HT-29 (cell line): Measurements from ENCODE around the gene LGALS3BP. TPM values are rescaled to one million over a fixed set of nuclear protein-coding genes. Genes with fewer than 3 reads are reported as not detected.
"Not testable (repeated sequence)": the region's sequence is repeated elsewhere in the genome, so short reads cannot be mapped to it uniquely, and the experiment has no call there.

Experiments
- DNase-seq: peaks from one replicate; pipeline ENCODE4 v3.0.0-alpha.2; 2015; ENCODE audit warnings: low spot score
- total RNA-seq: library from RNA; depleted of rRNA; stranded (reverse); fragments of >200 nt; shearing (Covaris generic); gene quantifications from 2 replicates; pipeline ENCODE4 v1.2.3, GENCODE V29; 2014; rRNA removed

LGALS3BP gene, protein sequence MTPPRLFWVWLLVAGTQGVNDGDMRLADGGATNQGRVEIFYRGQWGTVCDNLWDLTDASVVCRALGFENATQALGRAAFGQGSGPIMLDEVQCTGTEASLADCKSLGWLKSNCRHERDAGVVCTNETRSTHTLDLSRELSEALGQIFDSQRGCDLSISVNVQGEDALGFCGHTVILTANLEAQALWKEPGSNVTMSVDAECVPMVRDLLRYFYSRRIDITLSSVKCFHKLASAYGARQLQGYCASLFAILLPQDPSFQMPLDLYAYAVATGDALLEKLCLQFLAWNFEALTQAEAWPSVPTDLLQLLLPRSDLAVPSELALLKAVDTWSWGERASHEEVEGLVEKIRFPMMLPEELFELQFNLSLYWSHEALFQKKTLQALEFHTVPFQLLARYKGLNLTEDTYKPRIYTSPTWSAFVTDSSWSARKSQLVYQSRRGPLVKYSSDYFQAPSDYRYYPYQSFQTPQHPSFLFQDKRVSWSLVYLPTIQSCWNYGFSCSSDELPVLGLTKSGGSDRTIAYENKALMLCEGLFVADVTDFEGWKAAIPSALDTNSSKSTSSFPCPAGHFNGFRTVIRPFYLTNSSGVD
- 1,319 and 1,392 TPM in 2 replicates for total RNA-seq

DNA sequence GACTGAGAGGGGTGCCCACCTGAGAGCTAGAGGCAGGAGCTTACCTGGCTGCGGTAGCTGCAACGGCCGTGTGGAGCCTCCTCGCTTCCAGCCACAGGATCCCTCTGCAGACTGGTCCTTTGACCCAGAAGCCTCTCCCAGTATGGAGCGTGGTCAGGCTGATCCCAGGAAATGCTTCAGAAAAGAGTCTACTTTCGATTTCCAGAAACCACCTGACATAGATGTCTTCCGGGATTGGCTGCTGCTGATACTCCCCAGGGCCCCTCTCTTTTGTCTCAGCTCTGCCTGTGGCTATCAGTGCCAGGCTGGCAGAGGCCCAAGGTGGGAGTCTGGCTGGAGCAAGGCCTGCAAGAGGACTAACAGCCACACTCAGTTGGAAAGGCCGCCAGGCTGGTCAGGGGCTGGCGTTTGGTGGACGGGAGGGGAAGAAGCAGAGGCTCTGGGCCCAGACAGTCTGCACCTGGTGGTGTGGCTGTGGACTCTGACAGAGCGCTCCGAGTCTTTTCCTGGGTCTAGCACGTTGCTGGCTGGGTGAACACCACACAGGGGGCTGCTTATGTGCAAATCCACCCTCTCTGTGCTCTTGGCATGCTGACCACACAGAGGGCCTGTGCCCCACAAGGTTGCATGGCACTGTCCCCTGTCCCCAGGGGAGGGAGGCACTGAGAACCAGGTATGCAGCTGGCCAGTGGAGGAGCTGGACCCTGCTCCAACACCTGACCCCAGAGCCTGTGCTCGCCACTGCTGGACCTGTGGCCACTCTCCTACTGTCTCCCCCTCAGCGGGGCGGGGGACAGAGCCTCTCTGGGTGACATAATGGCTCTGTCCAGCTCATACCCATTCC lies at the start of gene LGALS3BP:
Gene LGALS3BP, minus strand, starts transcription at position 144 of the 844 bp plus-strand sequence. CDS start 2,732 bp downstream, outside the sequence.
- peak; percentile 90 for DNase-seq

DNA sequence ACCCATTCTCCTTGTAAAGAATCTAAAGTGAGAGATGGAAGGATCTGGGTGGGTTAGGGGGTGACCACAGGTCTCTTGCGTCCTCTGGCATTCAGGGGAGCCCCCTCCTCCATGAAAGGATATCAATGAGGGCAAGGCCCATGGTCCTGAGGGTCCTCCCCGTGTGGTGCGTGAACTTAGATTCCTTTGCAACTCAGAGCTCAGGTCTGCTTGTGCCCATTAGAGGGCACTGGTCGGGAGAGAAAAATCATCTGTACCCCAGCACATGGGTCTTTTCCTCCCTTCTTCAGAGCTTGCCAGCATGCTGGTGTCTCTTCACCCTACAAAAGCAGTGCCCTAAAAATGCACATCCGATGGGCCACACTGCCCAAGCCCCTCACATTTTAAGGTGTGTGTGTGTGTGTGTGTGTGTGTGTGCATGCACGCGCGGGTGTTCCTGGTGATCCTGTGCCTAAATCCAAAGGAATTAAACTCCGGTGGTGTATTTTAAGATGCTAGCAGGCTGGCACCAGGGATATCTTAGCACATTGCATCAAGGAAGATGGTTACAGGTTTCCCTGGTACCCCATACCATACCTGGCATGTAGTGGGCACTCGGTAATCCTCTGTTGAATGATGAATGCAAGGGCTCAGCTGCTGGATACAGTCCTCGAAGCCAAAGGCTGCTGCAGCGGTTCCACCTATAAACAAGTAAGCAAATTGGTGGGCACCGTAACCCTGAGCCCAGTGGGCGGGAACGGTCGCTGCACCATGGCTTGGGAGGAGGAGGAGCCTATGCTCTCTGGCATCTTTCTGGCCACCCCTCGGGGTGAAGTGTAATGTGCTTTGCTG lies 49.0 kb upstream of the LGALS3BP start:
- peak; percentile 22 for DNase-seq

DNA sequence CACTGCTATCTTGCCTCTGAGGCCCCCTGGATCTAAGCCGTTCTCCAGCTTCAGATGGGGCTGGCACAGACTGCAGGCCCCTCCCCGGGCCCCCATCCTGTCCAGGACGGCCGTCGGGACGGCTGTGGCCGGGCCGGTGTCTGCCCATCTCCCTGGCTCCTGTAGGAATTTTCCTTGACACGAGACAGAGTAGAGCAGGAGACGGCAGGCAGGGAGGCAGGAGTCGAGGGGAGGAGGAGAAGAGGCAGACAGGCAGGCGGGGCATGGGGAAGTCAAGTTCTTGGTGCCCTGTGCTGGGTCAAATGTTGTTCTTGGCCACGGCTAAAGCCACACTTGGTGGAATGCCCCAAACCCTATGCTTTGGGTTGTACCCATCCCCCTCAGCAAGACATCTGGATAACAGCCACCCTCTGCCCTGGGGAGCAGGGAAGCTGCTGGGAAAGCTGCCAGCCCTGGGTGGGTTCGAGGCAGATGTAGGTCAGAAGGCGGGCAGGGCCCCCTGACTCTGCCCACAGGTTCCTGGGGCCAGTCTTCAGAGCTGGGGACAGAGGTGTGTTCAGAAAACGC lies 48.3 kb upstream of the LGALS3BP start:
- DNase-seq = peak; percentile 50

DNA sequence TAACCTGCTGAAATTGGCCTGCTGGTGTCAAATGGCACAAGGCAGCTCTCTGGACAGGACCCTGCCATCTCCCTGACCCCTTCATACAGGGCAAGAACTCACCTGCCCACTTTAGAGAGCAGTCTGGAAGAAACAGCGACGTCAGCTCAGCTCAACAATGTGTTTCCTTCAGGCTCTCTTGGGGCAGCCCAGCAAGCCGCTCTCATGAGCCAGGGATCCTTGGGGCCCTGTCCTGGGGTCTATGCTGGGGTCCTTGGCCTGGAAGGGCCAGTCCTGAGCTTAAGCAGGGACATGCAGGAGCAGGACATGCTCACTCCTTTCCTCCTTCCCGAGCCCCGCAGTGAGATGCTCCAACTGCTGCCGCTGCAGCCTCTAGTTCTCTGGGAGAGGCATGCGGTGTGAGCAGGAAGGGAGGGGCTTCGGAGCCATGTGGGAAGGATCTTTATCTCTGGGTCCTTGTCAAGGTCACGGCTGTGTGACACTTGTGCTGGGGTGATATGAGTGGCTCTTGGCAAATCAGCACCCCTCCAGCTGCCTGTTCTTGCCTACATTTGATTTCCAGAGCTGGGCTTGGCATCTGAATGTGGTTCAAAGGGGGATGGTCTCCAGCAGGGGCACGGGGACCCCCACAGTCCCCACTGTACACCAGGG lies 47.7 kb upstream of the LGALS3BP start:
- DNase-seq = peak; percentile 58

DNA sequence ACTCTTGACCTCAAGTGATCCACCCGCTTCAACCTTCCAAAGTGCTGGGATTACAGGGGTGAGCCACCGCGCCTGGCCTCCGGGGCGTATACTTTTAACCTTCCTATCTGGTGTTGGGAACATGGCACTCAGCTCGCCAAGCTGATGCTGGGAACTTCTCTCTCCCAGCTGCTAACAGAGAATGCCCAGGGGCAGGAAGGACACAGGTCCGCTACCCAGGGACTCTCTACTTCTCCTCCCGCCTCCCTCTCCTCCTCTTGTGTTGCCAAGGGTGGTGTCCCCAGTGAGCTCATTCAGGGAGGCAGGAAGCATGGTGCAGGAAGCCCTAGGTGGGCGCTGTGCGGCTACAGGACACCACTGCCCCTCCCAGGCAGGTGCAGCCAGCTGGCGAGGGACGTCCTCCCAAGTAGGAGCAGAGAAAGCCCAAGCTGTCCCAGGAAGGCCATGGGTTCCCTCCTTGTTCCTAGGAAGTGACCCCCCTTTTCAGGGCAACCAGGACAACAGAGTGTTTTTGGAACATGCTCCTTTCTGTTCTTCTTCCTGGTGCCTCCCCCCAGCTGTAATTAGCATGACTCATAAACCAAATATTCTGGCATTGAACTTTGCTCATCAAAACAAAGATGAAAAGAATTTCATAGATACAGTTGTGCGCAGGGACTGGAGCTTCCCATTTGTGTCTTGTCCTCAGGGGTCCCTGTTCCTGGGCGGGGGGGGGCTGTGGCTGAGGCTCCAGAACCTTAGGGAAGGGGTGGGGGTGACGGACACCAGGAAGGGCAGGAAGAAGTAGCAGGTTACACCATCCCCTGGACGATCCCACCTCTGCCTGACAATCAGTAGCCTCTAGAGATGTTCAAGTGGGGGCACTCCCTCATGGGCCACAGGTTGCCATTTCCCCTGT lies 46.9 kb upstream of the LGALS3BP start:
- peak; percentile 79 for DNase-seq

DNA sequence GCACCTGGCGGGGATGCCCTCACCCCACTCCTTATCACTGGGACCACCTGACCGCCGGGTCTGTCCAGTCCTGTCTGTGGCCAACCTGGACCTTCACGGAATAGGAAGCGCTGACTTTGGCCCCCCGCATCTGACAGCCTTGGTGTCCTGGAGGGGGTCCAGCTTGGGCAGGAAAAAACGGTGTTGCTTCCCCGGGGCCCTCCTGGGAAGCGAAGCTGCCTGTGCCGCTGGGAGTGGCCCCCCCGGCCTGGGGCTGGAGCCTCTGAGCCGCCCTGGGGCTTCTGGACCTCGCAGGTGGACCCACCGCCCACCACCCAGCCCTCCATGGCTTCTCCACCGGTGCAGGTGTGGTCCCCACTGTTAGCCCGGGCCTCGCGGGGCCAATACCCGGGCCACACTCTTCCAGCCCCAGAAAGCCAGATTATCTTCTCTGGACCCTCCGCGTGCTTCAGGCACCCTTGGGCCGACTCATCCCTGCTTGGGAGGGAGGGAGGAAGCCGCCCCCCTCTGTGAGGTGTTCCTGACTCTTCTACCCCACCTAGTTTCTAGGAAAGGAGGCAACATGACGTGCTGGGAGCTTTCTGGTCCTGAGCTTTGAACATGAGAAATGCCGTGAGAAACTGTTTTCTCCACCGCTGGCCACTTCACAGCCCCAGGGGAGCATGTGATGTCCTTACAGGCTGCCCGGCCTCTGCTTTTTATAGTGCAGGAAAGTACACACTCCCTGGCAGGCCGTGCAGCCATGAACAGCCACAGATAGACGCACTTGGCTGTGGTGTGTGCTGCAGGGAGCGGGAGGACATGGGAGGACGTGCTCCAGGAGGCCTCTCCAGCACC lies 45.4 kb upstream of the LGALS3BP start:
- DNase-seq = no peak

DNA sequence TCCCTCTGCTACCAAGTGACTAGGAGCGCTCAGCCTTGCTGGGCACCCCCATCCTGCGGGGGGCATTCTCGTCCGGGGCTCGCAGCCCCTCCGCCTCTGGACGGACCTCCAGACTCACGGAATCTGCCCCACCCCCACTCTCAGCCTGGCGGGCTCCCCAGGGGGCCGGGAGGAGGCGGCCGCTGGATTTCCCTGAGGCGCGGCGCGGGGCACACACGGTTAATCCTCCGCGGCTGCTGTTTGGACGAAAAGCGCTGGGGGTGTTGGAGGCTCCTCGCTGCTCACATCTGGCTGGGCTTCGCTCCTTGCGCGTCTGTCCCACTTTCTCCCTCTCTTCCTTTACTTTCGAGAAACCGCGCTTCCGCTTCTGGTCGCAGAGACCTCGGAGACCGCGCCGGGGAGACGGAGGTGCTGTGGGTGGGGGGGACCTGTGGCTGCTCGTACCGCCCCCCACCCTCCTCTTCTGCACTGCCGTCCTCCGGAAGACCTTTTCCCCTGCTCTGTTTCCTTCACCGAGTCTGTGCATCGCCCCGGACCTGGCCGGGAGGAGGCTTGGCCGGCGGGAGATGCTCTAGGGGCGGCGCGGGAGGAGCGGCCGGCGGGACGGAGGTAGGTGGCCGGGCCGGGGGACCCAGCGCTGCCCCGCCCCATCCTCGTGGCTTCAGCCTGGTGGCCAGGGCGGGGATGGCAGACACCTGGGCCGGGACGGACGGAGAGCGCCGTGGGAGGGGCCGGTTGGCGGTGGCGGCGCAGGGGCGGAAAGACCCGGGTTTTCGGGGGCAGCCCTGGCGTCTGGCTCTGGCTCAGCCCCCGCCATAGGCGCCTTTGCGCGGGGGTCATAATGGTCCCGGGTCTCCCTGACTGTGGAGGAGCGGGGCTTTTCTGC lies 44.4 kb upstream of the LGALS3BP start, which contains the start of gene C1QTNF1:
Gene C1QTNF1, plus strand, starts transcription at position 284 of the 886 bp plus-strand sequence. CDS start 19,800 bp downstream, outside the sequence.
- peak; percentile 59 for DNase-seq

DNA sequence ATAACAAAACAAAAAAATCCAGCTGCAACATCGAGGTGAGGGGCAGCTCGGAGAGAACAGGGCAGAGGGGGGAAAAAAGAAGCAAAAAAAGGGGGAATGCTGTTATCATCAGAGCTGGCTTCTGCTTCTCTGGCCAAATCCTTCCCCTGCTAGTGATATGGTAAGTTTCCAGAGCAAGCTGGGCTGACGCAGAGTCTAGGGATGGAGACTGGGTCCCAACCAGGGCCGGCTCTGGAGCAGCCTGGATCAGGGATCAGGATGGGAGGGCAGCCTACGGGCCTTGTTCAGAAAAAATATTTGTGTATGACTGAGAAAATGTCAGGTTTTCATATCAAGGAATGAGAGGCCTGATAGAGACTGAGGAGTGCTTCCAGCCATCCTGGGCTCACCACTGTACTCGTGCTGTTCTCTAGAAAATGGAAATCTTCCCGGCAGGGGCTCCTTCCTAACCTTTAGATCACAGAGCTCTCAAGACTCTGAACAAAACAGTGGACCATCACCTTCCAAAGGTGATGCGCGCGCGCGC lies 43.5 kb upstream of the LGALS3BP start:
- no peak for DNase-seq

DNA sequence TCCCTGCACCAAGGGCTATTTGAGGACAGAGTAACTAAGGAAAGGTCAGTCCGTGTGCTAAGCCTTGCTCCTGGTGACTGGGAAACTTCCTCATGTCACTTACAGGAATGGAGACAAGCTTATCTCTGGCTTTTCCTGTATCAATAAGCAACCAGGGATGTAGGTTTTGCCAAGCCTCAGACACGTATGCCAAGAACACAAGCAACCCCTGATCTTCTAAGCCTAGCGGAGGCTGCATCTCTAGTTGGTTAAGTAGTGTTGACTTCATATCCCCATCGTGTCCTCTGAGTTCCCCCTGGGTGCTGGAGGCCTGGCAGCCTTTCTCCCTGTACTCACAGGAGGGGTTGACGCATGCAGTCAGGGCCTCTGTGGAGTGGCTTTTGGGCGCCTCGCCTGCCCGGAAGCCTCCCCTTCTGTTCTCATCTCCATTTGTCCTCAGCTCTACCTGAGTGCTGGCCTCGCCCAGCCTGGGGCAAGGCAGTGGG lies 42.8 kb upstream of the LGALS3BP start:
- no peak for DNase-seq

DNA sequence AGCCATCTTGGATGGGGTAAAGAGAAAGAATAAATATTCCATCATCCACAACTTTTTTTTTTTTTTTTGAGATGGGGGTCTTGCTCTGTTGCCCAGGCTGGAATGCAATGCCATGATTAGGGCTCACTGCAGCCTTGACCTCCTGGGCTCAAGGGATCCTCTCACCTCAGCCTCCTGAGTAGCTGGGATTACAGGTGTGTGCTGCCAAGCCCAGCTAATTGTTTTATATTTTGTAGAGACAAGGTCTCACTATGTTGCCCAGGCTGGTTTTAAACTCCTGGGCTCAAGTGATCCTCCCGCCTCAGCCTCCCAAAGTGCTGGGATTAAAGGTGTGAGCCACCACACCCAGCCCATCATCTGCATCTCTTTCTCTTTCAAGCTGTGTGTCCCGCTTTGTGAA lies 42.2 kb upstream of the LGALS3BP start:
- DNase-seq = not testable (repeated sequence)

DNA sequence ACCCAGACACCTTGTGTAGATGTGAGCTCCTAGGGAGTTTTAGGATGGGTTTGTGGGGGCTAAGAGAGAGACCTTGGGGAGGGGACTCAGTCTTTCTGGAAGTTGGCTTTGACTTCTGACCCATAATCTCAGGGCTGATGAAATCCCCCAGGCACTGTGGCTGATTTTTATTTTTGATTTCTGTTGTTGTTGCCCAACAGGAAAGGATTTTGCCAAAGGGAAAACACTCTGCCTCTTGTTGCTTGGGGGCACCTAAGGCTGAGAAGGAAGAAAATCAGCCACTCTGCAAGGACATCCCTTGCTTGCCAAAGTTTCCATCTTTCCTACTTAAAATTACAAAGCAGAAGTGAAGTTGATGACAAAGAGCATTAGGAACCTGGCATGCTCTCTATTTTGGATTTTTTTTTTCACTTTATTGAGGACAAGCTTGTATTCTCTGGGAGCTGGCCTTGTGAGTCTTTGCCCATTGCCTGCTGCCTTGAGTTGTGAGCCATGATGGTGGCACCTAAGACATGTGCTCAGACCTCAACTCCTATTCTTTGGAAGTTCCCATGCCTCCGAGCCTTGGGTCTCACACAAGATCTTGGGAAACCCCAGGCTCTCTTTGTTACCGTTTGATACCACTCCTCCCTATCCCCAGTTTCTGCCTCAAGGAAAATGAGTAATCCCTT lies 41.0 kb upstream of the LGALS3BP start:
- no peak for DNase-seq

DNA sequence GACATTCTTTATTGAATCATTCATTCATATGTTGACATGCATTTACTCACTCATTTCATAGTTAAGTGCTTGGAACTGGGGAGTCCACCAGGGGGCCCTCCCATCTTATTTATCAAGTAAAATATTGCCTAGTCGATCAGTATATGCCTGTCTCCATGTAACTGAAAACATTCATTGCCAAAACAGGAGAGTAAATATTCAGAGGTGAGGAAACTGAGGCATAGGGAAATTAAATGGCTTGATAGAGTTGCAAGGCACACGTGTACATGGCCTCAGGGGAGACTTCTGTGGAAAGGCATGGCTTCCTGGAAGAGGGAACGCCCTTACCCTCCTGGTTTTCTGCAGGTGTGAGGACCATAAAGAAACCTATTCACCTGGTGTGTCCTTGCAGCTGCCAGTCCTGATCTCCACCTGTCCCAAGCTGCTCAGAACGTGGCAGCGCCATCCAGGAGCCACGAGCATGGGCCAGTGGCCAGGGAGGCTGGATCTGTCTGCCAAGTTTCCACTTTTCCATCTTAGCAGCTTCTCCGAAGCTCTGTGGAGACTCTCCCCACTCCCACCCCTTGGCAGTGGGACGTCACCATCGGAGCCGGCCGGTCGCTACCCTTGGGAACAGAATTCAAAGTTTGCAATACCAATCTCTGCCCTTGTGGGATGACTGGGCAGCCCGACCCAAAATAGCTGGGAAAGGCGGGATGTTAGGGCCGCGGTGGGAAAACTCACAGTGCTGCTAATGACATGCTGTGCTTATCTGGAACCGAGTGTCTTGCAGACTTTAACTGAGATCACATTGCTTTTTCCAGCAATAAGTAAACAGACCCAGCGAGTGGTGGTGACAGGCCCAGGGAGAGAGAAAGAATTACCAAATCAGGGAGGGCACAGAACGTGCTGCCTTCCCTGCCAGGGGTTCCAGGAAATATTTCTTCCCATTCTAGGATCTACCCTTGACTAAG lies 40.2 kb upstream of the LGALS3BP start:
- peak; percentile 88 for DNase-seq

DNA sequence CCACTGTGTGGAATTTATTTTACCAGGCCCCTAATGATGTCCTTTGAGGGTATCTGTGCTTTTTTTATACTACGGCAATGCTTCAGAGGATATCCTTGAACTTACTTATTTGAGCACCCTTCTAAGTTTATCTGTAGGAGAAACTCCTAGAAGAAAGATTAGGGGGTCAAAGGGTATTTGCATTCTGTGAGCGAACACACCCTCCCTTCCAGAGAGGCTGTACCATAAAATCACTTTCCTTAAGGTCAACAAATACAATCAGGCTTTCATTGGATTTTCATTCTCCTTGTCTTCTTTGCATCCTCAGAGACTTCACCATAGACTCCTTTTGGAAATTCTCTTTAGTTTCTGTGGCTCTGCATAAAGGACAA lies 39.5 kb upstream of the LGALS3BP start:
- no peak for DNase-seq

DNA sequence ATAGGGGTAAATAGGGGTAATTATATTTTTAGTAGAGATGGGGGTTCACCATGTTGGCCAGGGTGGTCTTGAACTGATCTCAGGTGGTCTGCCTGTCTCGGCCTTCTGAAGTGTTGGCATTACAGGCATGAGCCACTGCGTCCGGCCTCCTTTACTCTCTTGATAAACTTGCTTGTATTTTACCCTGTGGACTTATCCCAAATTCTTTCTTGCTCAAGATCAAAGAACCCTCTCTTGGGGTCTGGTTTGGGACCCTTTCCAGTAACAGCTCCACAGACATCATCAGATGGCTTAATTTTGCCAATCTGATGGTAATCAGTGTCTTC lies 38.6 kb upstream of the LGALS3BP start:
- no peak for DNase-seq
